ENCODE data around the gene YIPF7.

The YIPF7 gene

GRCh38 chr4:44651425-44651824, at the start of gene YIPF7:
TSS of gene YIPF7 (minus strand) at chr4:44651625. CDS start at chr4:44650100, 1,525 bp downstream.
- no peak for DNase-seq (ENCODE audit: low spot score)

- DNase-seq (ENCODE audit: low spot score), result no peak
Measured at GRCh38 chr4:44701037-44701436, 49.6 kb upstream of the YIPF7 start.

- DNase-seq (ENCODE audit: low spot score), result no peak
Measured at GRCh38 chr4:44700427-44700826, 49.0 kb upstream of the YIPF7 start.

DNA sequence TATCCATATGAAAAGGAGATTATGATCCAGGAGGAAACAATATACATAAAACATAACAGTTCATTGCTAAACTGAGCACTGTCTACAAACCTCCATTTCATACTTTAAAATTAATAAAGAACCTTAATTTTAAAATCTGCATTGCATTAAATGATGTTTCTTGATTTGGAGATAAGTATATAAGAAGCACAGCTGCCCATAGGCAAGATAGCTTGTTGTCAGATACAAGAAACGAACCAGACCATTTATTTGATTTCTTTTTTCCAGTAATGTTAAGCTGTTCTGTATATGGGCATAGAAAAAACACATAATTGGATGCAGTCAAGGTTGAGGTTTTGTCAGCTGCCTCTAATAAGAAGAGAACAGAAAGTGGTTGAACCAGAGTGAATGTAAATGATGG, 33.2 kb upstream of the YIPF7 start:
- no peak for DNase-seq (ENCODE audit: low spot score)

GRCh38 chr4:44679060-44679459, 27.6 kb upstream of the YIPF7 start:
- DNase-seq (ENCODE audit: low spot score), result peak; percentile 15

DNA sequence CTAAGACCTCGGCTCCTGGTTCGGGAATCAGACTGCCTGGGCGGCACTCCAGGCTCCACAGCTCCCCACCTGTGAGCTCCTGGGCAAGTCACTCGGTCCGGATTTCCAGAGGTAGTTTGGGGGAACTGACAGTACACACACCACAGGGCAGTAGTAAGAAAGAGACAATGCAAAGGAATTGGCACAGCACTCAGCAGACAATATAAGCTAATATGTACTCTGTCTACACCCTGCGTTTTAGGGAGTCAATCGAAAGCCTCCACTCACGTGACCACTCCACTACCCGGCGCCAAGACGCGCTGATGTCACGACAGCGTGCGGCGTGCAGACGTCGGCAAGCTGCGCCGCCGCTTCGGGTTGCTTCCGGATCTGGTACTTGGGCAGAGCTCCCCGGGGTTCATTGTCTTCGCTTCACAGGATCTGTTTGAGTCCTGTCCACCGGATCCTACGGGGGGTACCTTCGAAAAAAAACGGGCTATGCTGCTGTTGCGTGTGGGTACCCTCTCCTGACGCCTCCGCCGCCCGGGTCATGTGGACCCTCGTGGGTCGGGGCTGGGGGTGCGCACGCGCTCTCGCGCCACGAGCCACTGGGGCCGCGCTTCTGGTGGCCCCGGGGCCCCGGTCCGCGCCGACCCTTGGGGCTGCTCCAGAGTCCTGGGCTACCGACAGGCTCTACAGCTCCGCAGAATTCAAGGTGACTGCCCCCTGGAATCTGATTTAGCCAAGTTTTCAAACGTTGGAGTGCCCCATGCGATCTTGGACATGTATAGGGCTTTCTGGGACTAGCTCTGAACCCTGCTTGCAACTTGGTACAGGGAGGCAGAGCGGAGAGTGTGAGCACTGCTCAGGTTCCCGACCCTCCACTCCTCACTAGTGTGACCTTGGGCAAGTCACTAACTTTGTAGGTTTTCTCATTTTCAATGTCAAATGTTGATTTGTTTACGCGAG, 26.9 kb upstream of the YIPF7 start, which contains the start of gene GUF1:
Gene GUF1 (plus strand): TSS at position 327 of the 948 bp plus-strand sequence. CDS start 203 bp downstream, at position 530.
- DNase-seq (ENCODE audit: low spot score), result peak; percentile 92

GRCh38 chr4:44675366-44675765, 23.9 kb upstream of the YIPF7 start:
- DNase-seq (ENCODE audit: low spot score), result no peak

GRCh38 chr4:44674471-44674870, 23.0 kb upstream of the YIPF7 start:
- DNase-seq (ENCODE audit: low spot score), result no peak

- DNase-seq (ENCODE audit: low spot score), result no peak
Measured at GRCh38 chr4:44671636-44672035, 20.2 kb upstream of the YIPF7 start.

- no peak for DNase-seq (ENCODE audit: low spot score)
Measured at GRCh38 chr4:44670506-44671199, 19.2 kb upstream of the YIPF7 start.

DNA sequence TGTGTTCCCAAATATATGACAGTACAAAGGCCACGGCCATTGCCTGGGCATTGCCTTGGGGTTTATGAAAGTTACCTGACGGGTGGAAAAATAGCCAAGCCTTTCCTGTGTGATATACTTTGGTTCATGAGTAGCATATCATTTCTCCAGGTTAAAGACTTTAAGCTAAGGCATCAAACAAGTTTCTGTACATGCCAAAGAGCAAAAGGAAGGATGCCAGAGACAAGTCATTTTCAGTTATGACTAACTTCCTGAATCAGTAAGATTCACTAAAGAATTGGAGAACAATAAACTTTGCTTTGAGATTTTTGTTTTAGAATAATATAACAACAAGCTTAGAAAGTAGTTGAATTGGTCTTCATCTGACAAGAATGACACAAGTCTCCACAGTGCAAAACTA, 17.1 kb upstream of the YIPF7 start:
- no peak for DNase-seq (ENCODE audit: low spot score)

DNA sequence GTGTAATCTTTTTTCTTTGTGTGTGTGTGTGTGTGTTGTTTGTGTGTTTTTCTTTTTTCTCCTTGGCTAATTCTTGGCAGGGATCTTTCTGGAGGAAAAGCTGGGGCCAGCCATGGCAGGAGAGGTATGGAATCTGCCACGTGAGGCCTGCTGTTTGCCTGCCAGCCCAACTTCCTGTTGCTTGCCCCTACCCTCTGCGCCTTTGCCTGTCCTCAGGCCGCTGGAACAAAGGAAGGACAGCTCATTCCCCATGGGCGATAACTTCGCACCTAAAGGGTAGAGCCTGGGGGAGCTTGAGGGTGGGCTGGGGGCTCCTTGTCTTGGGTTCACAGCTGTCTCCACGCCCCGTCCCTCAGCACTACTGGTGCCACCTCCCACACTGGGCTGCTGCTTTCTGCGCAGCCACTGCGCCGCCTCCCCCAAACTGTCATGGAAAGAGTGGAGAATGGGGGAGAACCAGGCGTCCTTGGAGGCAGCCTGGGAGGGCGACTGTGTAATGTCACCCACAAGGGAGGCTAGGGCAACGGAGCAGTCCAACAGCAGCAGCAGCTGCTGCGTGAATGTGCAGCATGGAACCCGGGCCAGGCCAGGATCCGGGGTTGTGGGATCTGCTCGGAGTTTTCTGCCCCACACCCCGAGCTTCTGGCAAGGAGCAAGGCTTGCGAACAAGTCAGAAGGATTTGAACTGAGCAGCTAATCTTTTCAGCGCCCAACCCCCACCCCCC, 12.3 kb upstream of the YIPF7 start:
- no peak for DNase-seq (ENCODE audit: low spot score)

GRCh38 chr4:44662623-44663005, 11.2 kb upstream of the YIPF7 start:
- no peak for DNase-seq (ENCODE audit: low spot score)

DNA sequence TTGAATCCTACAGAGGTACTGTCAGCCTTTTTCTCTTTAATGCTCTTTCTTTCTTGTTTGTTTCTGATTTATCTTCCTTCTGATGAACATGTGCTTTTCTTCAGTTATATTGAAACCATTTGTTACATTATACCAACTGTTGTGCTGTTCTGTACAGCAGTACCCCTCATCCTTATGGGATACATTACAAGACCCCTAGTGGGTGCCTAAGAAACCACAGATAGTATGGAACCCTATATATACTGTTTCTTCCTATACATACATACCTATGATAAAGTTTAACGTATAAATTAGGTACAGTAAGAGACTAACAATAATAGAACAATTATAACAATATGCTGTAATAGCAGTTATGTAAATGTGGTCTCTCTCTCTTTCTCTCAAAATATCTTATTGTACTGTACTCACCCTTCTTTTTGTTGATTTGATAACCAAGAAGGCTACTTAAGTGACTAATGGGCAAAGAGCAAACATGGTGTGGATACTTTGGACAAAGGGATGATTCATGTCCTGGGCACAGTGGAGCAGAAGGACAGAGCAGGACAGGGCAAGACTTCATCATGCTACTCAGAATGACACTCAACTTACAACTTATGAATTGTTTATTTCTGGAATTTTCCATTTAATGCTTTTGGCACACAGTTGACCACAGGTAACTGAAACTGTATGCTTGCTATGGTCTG, 10.7 kb upstream of the YIPF7 start:
- peak; percentile 17 for DNase-seq (ENCODE audit: low spot score)

- DNase-seq (ENCODE audit: low spot score), result peak; percentile 12
Measured at GRCh38 chr4:44660396-44660795, 9.0 kb upstream of the YIPF7 start.

DNA sequence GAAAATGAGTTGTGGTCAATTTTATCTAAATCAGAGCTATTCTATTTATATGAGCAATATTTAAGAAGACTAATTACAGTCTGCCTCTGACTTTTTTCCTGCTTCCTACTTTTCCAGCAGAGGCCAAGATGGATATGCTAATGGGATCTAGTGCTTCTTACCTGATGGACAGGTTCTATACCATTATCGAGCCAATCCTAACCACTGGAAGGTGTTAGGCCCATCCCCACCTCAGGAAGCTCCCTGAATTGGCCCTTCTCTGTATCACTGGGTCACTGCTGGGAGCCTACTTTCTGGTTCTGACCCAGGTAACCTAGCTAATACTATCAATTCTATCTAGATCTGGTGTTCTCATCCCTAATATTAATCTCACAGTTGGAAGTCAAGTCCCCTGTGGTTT, 577 bp upstream of the YIPF7 start:
- no peak for DNase-seq (ENCODE audit: low spot score)

- no peak for DNase-seq (ENCODE audit: low spot score)
Measured at GRCh38 chr4:44646151-44646550, 5.3 kb downstream of the YIPF7 start.

DNA sequence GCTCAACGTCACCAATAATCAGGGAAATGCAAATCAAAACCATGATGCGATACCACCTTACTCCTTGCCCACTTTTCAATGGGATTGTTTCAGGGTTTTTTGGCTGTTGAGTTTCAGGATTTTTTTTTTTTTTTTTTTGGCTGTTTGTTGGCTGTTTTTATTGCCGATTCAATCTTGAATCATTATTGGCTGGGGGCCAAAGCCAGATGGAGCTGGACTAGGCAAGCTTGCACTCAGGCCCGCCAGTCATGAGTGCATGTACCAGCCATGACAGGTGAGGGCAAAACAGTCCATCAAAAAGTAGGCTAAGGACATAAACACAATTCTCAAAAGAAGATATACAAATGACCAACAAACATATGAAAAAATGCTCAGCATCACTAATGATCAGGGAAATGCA, 13.3 kb downstream of the YIPF7 start:
- peak; percentile 14 for DNase-seq (ENCODE audit: low spot score)

DNA sequence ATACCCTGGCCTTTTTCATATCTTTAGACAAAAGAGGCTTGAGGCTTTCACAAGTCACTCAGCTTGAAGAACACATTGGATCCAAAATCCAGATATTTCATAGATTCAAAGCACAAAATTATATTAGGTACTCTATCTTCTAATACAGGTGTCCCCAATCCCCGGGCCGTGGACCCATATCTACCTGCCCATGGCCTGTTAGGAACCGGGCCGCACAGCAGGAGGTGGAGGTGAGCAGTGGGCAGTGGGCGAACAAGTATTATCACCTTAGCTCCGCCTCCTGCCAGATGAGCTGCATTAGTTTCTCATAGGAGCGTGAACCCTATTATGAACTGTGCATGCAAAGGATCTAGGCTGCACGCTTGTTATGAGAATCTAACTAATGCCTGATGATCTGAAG, 18.7 kb downstream of the YIPF7 start:
- no peak for DNase-seq (ENCODE audit: low spot score)

DNA sequence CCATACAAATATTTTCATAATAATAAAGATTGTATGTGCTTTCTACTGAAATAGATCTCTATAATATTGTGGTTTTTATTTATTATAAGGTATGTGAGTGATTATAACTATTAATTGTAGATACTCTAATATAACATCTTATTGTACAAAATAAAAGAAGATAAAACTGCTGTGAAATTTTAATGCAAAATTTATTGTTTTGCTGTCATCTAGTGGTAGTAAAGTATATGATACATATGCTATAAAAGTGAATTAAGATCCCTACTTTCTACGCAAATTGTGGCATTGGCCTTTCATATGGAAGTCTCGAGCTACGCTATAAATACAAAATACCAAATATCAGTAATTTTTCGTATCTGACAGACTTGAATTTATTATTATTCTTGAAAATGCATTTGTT, 19.3 kb downstream of the YIPF7 start:
- DNase-seq (ENCODE audit: low spot score), result peak; percentile 9

GRCh38 chr4:44629280-44629866, 22.1 kb downstream of the YIPF7 start:
- peak; percentile 80 for DNase-seq (ENCODE audit: low spot score)

- DNase-seq (ENCODE audit: low spot score), result no peak
Measured at GRCh38 chr4:44623676-44624075, 27.7 kb downstream of the YIPF7 start.

Data from RKO (cell line).